Ectodermal cell (in vitro differentiated cells): ENCODE results near the gene CAMKK2. TPM values are rescaled to one million over a fixed set of nuclear protein-coding genes. Genes with fewer than 3 reads are reported as not detected.

Experiments used
- H3K27ac ChIP-seq: 2 replicates; pipeline ENCODE4 v1.7.0; 2013; ENCODE audit warnings: mild to moderate bottlenecking, low read depth, low read length; ENCODE audit not compliant: insufficient read depth, poor library complexity, severe bottlenecking
- H3K27me3 ChIP-seq: 2 replicates; pipeline ENCODE4 v1.7.0; 2013; ENCODE audit warnings: mild to moderate bottlenecking, low read length; ENCODE audit not compliant: insufficient read depth, control insufficient read depth, poor library complexity, severe bottlenecking
- H3K36me3 ChIP-seq: one replicate; pipeline ENCODE4 v1.7.0; 2013; ENCODE audit warnings: low read length; ENCODE audit not compliant: control insufficient read depth, insufficient read depth
- H3K4me1 ChIP-seq: one replicate; pipeline ENCODE4 v1.7.0; 2013; ENCODE audit warnings: low read length; ENCODE audit not compliant: control insufficient read depth, insufficient read depth
- H3K4me3 ChIP-seq: 2 replicates; pipeline ENCODE4 v1.7.0; 2013; ENCODE audit warnings: low read depth, low read length, control low read depth; ENCODE audit not compliant: insufficient read depth
- H3K9me3 ChIP-seq: 2 replicates; pipeline ENCODE4 v1.7.0; 2013; ENCODE audit warnings: mild to moderate bottlenecking, low read length, moderate library complexity; ENCODE audit not compliant: control insufficient read depth
- WGBS, 2 experiments: methylation state at CpG; one replicate each; pipeline ENCODE4 v1.1.7; 2013; ENCODE audit warnings: missing lambda C conversion rate in 2 of 2; 5-methylcytosine and 5-hydroxymethylcytosine counted together
- polyA plus RNA-seq, 4 experiments: library from polyadenylated mRNA; stranded (reverse); fragments of 50-300 nt; gene quantifications; one replicate each; pipeline ENCODE4 v1.2.3, GENCODE V29; 2013

The CAMKK2 gene
- 35.5 TPM for polyA plus RNA-seq (2013, experiment 1 of 4)
- polyA plus RNA-seq (2013, experiment 2 of 4) = 37.6 TPM
- polyA plus RNA-seq (2013, experiment 3 of 4) = 26.4 TPM
- polyA plus RNA-seq (2013, experiment 4 of 4) = 29.5 TPM

DNA sequence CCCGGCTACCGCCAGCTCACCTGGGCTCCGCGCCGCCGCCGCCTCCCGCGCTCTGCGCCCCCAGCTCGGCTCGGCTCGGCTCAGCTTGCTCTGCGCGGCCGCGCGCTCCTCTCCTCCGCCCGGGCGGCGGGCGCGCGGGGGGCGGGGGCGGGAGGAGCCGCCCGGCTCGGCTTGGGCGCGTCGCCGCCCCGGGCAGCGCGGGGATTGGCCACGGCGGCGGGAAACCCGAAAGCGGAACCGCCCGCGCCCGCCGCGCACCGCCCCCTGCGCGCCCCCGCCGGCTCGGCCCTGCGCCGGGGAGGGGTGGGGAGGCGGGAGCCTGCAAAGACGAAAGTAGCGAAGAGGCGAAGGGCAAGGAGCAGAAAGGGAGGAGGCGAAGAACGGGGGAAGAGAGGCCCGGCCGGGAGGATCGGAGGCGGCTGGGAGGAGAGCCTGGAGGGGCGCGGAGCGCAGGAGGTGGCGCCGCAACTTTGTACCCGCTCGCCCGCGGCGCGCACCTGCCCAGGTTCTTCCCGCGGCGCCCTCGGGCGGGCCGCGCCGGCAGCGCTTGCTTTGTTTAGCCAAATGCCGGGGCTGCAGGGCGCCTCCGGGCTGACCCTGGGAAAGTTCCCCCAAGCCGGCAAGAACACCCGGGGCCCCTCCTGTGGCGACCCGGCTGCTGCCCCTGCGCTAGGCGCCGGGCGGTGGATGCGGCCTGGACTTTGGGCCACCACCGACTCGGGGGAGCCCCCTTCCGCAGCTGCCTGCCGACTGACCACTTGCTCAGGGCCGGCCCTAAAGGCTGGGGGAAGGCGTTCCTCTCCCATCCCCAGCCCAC, at the start of gene CAMKK2:
CAMKK2 (minus strand) TSS at position 92 of the 817 bp plus-strand sequence. CDS start 22,183 bp downstream, outside the sequence.
- Histone ChIP-seq H3K9me3 (no peaks in the 10 kb centered on the region), H3K27ac (peak within 1 kb of the TSS; percentile 86), H3K27me3 (no peaks in the 10 kb centered on the region), H3K4me1 (peaks cover 3% of the 10 kb centered on the region), H3K4me3 (peak within 1 kb of the TSS; percentile 89), H3K36me3 (no peaks in the 10 kb centered on the region)
- 0% methylated on average over 104 of the region's 104 CpGs for WGBS, 2 experiments

GRCh38 chr12:121345151-121345815, 48.8 kb upstream of the CAMKK2 start:
- Histone ChIP-seq H3K27ac (no peak overlapping the region), H3K27me3 (no peaks in the 10 kb centered on the region), H3K4me3 (no peak overlapping the region), H3K36me3 (peaks cover 37% of the 10 kb centered on the region), H3K9me3 (no peaks in the 10 kb centered on the region), H3K4me1 (no peaks in the 10 kb centered on the region)
- 83 to 93% methylated on average over 4 of the region's 4 CpGs for WGBS, 2 experiments

GRCh38 chr12:121344506-121344905, 48.0 kb upstream of the CAMKK2 start:
- no peaks in the 10 kb centered on the region for H3K27me3 ChIP-seq
- 93 to 96% methylated on average over 3 of the region's 3 CpGs for WGBS, 2 experiments
- H3K36me3 ChIP-seq = peaks cover 37% of the 10 kb centered on the region
- H3K9me3 ChIP-seq = no peaks in the 10 kb centered on the region
- H3K4me1 ChIP-seq = no peaks in the 10 kb centered on the region
- no peak overlapping the region for H3K27ac ChIP-seq
- no peak overlapping the region for H3K4me3 ChIP-seq

DNA sequence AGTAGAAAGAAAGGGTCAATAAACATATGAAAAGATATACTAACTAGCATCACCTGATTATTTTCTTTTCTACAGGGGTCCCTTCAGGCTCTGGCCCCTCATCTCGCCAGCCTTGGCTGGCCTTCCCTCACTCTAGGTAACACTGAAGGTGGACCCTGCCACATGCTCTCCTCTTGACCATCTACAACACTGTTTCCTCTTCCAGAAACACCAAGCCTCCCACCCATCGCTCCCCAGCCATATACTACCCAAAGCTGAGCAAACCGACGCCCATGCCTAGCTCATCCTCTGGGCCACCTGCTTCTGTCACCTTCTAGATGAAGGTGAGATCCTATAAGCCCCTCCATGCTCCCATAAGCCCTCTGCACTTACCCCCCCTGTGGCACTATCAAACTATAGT, 40.9 kb upstream of the CAMKK2 start:
- Histone ChIP-seq H3K4me1 (no peaks in the 10 kb centered on the region), H3K27ac (no peak overlapping the region), H3K4me3 (no peak overlapping the region), H3K27me3 (no peaks in the 10 kb centered on the region), H3K36me3 (peaks cover 25% of the 10 kb centered on the region), H3K9me3 (no peaks in the 10 kb centered on the region)
- 92 to 95% methylated on average over 4 of the region's 4 CpGs for WGBS, 2 experiments

- Histone ChIP-seq H3K27ac (no peak overlapping the region), H3K36me3 (peaks cover 28% of the 10 kb centered on the region), H3K4me1 (no peaks in the 10 kb centered on the region), H3K9me3 (no peaks in the 10 kb centered on the region), H3K27me3 (no peaks in the 10 kb centered on the region), H3K4me3 (no peak overlapping the region)
- 74 to 80% methylated on average over 8 of the region's 8 CpGs for WGBS, 2 experiments
Measured at GRCh38 chr12:121334513-121335343, 38.2 kb upstream of the CAMKK2 start.

DNA sequence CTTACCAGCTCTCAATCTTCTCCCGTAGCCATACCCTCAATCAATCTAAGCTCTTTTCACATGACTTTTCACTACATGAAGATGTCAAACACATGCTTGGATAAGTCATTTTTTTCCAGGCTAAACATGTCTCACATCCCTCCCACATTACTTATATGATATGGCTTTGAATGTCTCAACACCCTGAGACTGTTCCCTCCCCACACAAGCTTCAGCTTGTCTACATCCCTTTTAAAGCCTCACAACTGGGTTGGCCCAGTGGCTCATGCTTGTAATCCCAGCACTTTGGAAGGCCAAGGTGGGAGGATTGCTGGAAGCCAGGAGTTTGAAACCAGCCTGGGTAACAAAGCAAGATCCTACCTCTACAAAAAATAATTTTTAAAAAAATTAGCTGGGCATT, 37.2 kb upstream of the CAMKK2 start:
- Histone ChIP-seq H3K27me3 (no peaks in the 10 kb centered on the region), H3K9me3 (no peaks in the 10 kb centered on the region), H3K4me3 (no peak overlapping the region), H3K36me3 (peaks cover 37% of the 10 kb centered on the region), H3K27ac (no peak overlapping the region), H3K4me1 (no peaks in the 10 kb centered on the region)
- WGBS, 2 experiments = 92 to 94% methylated on average over 1 of the region's 1 CpG

GRCh38 chr12:121331248-121331647, 34.7 kb upstream of the CAMKK2 start:
- no peak overlapping the region for H3K27ac ChIP-seq
- H3K9me3 ChIP-seq = no peaks in the 10 kb centered on the region
- H3K36me3 ChIP-seq = peaks cover 48% of the 10 kb centered on the region
- no peaks in the 10 kb centered on the region for H3K4me1 ChIP-seq
- no peak overlapping the region for H3K4me3 ChIP-seq
- WGBS, 2 experiments = 91 to 94% methylated on average over 6 of the region's 6 CpGs
- no peaks in the 10 kb centered on the region for H3K27me3 ChIP-seq

DNA sequence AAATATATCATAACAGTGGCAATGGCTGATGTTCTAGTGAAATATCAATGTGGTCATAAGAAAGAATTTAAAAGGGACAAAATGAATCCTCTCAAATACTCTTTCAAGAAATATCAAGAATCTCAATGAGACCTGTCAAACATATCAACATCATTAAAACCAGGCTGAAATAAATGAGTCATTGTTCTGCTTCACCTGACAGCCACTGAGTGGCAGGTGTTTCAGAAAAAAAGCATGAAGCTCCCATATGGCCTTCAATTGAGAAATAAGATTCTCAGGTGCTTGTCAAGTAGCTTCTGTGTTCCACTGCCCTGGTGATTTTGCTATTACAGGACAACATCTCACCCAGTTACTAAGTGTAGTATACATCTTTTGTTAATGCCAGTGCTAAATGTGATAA, 34.2 kb upstream of the CAMKK2 start:
- no peaks in the 10 kb centered on the region for H3K4me1 ChIP-seq
- no peak overlapping the region for H3K4me3 ChIP-seq
- no peaks in the 10 kb centered on the region for H3K9me3 ChIP-seq
- H3K27me3 ChIP-seq = no peaks in the 10 kb centered on the region
- H3K36me3 ChIP-seq = peaks cover 50% of the 10 kb centered on the region
- no peak overlapping the region for H3K27ac ChIP-seq

DNA sequence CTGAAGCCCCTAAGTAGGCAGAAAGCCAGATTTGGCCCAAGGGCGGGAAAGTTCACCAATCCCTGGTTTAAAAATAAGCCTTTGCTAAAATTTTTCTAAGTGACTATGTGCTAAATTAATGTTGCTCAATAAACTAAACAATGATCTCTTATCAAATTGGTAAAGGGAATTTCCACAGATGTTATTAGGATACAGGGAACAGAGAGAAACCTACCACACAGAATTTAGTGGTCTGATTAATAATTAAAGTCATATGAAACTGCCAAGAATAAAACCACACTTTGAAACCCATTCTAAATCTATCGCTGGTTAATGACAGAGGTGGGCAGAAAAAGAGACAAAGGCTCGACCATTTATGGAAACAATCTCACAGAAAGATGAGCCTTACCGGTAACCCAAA, 33.7 kb upstream of the CAMKK2 start:
- Histone ChIP-seq H3K36me3 (peaks cover 51% of the 10 kb centered on the region), H3K4me1 (no peaks in the 10 kb centered on the region), H3K27ac (no peak overlapping the region), H3K9me3 (no peaks in the 10 kb centered on the region), H3K27me3 (no peaks in the 10 kb centered on the region), H3K4me3 (no peak overlapping the region)
- 93 to 94% methylated on average over 4 of the region's 4 CpGs for WGBS, 2 experiments

GRCh38 chr12:121328620-121329019, 32.1 kb upstream of the CAMKK2 start:
- Histone ChIP-seq H3K9me3 (no peaks in the 10 kb centered on the region), H3K36me3 (peaks cover 50% of the 10 kb centered on the region), H3K4me1 (no peaks in the 10 kb centered on the region), H3K27ac (no peak overlapping the region), H3K4me3 (no peak overlapping the region), H3K27me3 (no peaks in the 10 kb centered on the region)
- 96 to 98% methylated on average over 4 of the region's 4 CpGs for WGBS, 2 experiments
